GM19240 (cell line): ENCODE measurements around the gene SLC6A8.

Source experiments
- DNase-seq: peaks from one replicate; pipeline ENCODE4 v3.0.0; 2011; ENCODE audit warnings: low spot score; ENCODE audit not compliant: insufficient read length

Gene SLC6A8

GRCh38 chrX:153648358-153649177 lies 39.2 kb upstream of the SLC6A8 start:
- no peak for DNase-seq

DNA sequence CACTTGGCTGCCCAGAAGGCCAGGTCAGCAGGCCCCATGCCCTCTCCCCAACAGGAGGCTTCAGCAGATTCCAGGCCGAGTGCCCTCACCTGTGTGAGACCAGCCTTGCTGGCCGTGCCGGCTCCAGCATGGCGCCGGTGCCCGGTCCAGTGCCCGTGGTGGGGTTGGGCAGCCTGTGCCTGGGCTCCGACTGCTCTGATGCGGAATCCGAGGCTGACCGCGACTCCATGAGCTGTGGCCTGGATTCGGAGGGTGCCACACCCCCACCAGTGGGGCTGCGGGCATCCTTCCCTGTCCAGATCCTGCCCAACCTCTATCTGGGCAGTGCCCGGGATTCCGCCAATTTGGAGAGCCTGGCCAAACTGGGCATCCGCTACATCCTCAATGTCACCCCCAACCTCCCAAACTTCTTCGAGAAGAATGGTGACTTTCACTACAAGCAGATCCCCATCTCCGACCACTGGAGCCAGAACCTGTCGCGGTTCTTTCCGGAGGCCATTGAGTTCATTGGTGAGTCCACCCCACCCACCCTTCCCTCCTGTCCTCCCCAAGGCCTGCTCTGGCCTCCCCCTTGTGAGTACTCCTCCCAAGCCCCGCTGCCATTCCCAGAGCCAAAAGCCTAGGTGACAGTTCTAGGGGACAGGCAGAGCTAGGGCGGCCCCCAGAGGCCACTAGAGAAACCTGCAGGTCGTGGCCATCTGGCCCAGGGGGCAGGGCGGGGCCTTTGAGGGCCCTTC lies 38.4 kb upstream of the SLC6A8 start:
- peak; percentile 57 for DNase-seq

GRCh38 chrX:153649915-153650782 lies 37.6 kb upstream of the SLC6A8 start:
- no peak for DNase-seq

DNA sequence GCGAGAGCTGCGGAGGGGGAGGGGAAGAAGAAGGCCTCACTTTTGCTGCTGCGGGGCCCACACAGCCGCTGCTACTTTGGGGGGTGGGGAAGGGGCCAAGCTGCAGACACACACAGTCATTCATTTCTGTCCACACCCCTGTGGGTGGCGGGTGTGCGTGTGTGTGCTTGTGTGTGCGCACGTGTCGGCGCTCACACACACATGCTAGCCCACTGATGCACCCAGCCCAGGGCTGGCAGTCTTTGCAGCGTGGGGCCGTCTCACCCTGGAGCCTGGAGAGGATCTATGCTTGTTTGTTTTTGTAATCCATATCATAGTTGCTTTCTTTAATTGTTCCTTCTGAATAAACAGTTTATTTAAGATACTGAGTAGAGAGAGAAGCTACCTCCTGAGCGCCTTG lies 36.8 kb upstream of the SLC6A8 start:
- no peak for DNase-seq

DNA sequence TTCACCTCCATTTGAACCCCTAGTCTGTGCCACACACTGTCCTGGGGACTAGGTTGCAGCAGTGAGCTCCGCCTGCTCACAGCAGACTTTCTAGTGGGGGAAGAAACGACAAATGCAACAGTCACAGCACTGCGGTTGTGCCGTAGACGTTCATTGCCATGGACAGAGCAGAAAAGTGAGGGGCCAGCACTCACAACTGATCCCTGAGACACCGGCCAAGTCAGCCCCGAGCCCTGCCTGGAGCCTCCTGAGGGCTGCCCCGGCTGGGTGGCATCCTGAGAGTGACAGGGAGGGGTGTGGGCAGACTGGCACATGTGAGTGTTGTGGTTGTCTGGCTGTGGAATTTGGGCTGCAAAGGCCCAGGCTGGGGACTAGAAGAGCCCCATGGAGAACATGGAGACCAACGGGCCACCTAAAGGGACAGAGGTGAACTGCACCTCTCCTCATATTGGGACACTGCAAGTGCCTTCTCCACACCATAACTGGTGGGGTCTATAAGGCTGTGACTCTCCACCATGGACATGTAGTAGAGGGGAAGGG lies 36.1 kb upstream of the SLC6A8 start:
- DNase-seq, result no peak

- DNase-seq, result no peak
Observed at GRCh38 chrX:153653556-153653955, 34.2 kb upstream of the SLC6A8 start.

- DNase-seq, result no peak
Observed at GRCh38 chrX:153657161-153657560, 30.6 kb upstream of the SLC6A8 start.

- DNase-seq, result no peak
Observed at GRCh38 chrX:153659268-153659667, 28.5 kb upstream of the SLC6A8 start.

GRCh38 chrX:153662266-153662665 lies 25.5 kb upstream of the SLC6A8 start:
- no peak for DNase-seq

DNA sequence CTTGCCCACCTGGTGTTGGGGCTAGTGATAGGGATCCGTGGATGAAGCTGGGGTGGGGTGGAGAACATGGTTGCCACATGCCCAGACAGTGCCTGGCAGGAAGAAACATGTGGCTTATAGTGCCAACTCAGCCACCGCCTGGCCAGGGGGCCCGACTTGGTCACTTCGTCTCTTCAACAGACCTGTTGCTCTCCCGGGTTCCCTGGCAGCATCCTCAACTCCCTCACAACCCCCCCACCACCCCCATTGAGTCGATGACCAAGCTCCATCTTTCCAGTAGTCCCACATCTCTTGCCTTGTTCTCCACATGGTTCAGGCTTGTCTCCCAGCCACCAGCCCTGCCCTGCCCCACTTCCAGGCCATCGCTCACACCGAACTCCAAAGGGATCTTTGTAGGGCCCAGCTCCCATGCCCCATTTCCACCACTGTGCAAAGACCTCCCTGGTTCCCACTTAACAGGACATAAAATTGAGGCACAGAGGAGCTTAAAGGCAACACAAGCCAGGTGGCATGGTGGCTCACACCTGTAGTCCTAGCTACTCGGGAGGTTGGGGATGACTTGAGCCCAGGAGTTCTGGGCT lies 21.9 kb upstream of the SLC6A8 start:
- no peak for DNase-seq

- DNase-seq, result no peak
Observed at GRCh38 chrX:153667281-153667955, 20.3 kb upstream of the SLC6A8 start.

DNA sequence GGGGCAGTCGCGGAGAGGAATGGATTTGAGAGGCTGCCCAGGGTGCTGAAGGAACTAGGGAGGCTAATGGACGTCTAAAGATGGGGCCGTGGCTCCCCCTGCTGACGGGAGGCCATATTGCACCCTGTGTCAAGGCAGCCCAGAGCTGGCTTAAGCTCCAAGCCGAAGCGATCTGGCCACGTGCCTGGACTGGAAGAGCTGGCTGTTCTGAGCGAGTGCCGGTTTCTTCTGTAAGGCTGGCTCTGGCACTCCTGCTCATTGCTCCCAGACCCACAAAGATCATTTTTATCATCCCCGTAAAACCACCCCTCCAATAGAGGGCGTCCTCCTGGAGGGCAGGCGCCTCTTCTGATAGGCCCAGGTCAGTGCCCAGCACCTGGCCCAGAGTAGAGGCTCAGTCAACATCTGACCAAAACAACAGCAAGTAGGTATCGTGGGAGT lies 19.8 kb upstream of the SLC6A8 start:
- DNase-seq, result peak; percentile 64

DNA sequence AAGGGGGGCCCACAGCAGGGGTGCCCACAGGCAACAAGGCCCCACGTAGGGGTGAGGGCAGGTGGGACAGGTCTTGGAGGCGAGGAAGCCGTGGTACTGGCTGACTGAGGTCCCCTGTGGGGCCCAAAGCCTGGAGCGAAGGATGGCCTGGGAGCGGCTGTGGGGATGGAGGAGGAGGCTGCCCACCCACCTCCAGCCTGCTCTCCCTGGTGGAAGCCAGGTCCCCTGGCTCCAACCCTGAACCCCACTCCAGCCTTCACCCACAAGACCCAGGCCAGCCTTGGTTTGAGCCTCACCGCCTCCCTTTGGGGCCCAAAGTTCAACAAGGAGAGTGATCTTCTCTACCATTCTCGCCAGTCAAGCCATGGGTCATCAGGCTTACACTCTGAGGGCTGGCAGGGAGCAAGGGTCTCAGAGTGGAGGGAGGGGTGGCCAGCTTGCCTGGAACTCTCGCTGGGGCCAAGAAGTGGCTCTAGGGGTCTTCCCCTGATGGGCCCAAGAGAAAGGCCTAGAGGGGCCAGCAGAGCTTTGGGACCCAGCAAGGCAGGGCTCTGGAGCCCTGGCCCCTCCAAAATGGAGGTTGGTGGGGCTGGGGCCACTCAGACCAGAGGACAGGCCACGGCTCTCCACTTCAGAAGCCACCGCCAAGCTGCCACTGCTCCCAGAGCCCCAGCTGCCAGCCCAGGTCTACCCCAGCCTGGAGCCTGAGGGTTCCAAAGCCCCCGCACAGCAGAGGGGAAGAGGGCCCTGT lies 19.1 kb upstream of the SLC6A8 start:
- no peak for DNase-seq

- no peak for DNase-seq
Observed at GRCh38 chrX:153669174-153669890, 18.4 kb upstream of the SLC6A8 start.

DNA sequence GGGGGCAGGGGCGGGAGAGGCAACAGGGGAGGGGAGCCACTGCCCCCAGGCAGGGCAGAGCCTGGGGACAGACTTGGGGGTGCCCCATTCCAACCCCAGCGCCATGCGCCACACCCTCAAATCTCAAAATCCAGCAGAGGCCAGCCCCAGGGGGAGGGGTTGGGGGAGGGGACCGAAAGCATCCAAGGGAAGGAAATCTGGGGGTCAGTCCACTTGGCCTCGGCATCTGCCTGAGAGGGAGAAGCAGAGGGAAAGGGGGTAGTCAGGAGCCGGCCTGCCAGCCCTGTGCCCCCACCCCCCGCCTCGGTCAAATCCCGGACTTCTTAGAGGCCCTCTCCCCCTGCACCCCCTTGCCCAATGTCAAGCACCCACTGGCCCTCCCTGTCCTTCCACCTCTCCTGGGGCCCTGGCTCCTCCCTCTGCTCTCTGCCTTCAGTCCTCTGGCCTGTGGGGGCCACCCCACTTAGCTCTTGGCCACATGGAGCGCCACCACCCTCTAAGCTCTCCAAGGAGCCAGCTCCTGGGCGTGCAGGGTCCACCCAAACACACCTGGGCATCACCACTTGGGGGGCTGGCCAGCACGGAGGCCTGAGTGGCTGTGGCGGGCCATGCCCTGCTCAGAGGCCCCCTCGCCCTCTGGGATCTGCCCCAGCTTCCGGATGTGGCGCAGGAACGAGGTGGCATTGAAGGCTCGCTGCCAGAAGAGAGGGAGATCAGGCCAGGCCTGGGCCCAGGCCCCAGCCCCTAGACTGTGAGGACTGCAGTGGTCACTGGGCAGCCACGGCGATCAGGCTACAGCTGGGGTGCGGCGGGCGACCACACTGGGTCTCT lies 17.6 kb upstream of the SLC6A8 start:
- no peak for DNase-seq

DNA sequence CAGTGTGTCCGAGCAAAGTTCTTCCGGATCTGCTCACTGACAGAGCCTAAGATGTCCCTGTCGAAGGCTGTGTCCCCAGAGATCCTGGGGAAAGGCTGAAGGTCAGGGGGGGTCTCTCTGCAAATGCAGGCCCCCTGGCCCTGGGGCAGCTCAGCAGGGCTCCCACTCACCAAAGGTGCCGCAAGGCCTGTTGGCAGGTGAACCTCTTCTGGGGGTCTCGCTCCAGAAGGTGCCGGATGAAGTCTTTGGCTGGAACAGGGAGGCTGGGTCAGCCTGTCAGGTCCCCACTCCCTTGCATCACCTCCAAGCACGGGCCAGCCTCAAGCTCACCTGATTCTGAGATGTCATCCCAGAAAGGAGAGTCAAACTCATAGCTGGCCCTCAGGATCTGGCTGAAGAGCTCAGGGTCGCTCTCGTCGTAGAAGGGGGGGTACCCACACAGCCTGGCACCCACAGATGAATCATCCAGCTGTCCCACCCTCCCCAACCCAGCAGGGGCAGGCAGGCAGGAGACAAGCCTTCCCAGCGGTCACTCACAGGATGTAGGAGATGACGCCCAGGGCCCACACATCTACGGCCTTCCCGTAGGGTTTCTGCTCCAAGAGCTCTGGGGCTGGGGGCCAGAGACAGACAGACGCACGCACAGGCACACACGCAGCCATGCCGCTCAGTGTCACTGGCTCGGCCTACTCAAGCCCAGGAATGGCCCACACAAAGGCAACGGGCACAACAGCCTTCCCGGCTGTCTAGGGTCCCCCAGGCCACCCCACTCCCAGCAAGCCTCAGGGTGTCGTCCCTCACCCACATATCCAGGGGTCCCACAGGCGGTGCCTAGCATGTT lies 16.8 kb upstream of the SLC6A8 start:
- no peak for DNase-seq
